OCI-LY3 (cell line): ENCODE data around the gene NXN.

ENCODE experiments used
- H2AFZ ChIP-seq: fragments of 200-600, 300-600 bp; shearing (Covaris generic); 2 replicates; pipeline ENCODE4 v1.6.0; 2014; ENCODE audit warnings: antibody characterized with exemption, low read depth, low read length
- H3K27ac ChIP-seq: fragments of 200-600, 300-600 bp; sonication (generic); 2 replicates; pipeline ENCODE4 v1.5.1; 2014; ENCODE audit warnings: mild to moderate bottlenecking, low read length, moderate library complexity, mixed read lengths
- H3K27me3 ChIP-seq: fragments of 200-600, 300-600 bp; sonication (generic); 2 replicates; pipeline ENCODE4 v1.6.1; 2014; ENCODE audit warnings: low read depth, low read length, mixed read lengths
- H3K36me3 ChIP-seq: fragments of 200-600, 300-600 bp; sonication (generic); replicated peaks from 2 replicates; pipeline ENCODE3; 2014; ENCODE audit warnings: low read depth, low read length, mixed read lengths
- H3K4me1 ChIP-seq: fragments of 300-600, 200-600 bp; sonication (generic); 2 replicates; pipeline ENCODE4 v1.6.1; 2014; ENCODE audit warnings: low read length, mixed read lengths
- H3K4me2 ChIP-seq: fragments of 200-600, 300-600 bp; sonication (generic); 2 replicates; pipeline ENCODE4 v1.6.1; 2014; ENCODE audit warnings: low read length, mixed read lengths
- H3K4me3 ChIP-seq: fragments of 300-600, 200-600 bp; sonication (generic); 2 replicates; pipeline ENCODE4 v1.5.1; 2014; ENCODE audit warnings: antibody characterized with exemption, mild to moderate bottlenecking, low read length, moderate library complexity
- H3K79me2 ChIP-seq: fragments of 300-600, 200-600 bp; shearing (Covaris generic); 2 replicates; pipeline ENCODE4 v1.6.1; 2014; ENCODE audit warnings: mild to moderate bottlenecking, low read length, mixed read lengths
- H3K9ac ChIP-seq: fragments of 300-600, 200-600 bp; shearing (Covaris generic); 2 replicates; pipeline ENCODE4 v1.6.0; 2014; ENCODE audit warnings: mild to moderate bottlenecking, low read length, moderate library complexity
- H3K9me3 ChIP-seq: fragments of 200-600, 300-600 bp; shearing (Covaris generic); 2 replicates; pipeline ENCODE4 v1.6.1; 2014; ENCODE audit warnings: low read length, mixed read lengths; ENCODE audit not compliant: insufficient read depth
- H4K20me1 ChIP-seq: fragments of 200-600, 300-600 bp; sonication (generic); 2 replicates; pipeline ENCODE4 v1.6.1; 2016; ENCODE audit warnings: low read length, mixed read lengths; ENCODE audit not compliant: insufficient read depth
- EZH2phosphoT487 ChIP-seq: fragments of 200-600 bp; shearing (Covaris generic); IDR thresholded peaks from 2 replicates; pipeline ENCODE4 v1.6.1; 2018; ENCODE audit warnings: antibody characterized with exemption, mixed run types, low read depth
- TF ChIP-seq, protein P1 (sequence below): fragments of 200-600, 300-600 bp; sonication (generic); IDR thresholded peaks from 2 replicates; pipeline ENCODE4 v1.5.1; 2014; ENCODE audit warnings: antibody characterized with exemption, low read length, low read depth

Gene NXN

GRCh38 chr17:796609-797008 lies 183.0 kb downstream of the NXN start:
- no peaks in the 10 kb centered on the region for H3K36me3 ChIP-seq
- H3K27ac ChIP-seq: no peak overlapping the region
- no peak overlapping the region for H3K4me2 ChIP-seq
- TF ChIP-seq, protein P1, sequence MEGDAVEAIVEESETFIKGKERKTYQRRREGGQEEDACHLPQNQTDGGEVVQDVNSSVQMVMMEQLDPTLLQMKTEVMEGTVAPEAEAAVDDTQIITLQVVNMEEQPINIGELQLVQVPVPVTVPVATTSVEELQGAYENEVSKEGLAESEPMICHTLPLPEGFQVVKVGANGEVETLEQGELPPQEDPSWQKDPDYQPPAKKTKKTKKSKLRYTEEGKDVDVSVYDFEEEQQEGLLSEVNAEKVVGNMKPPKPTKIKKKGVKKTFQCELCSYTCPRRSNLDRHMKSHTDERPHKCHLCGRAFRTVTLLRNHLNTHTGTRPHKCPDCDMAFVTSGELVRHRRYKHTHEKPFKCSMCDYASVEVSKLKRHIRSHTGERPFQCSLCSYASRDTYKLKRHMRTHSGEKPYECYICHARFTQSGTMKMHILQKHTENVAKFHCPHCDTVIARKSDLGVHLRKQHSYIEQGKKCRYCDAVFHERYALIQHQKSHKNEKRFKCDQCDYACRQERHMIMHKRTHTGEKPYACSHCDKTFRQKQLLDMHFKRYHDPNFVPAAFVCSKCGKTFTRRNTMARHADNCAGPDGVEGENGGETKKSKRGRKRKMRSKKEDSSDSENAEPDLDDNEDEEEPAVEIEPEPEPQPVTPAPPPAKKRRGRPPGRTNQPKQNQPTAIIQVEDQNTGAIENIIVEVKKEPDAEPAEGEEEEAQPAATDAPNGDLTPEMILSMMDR: no peak
- no peak for TF ChIP-seq EZH2phosphoT487
- H3K27me3 ChIP-seq: no peaks in the 10 kb centered on the region
- H3K4me1 ChIP-seq: no peaks in the 10 kb centered on the region
- no peak overlapping the region for H2AFZ ChIP-seq
- H3K4me3 ChIP-seq: no peak overlapping the region
- H3K79me2 ChIP-seq: no peaks in the 10 kb centered on the region
- H3K9ac ChIP-seq: no peak overlapping the region
- H4K20me1 ChIP-seq: no peaks in the 10 kb centered on the region
- no peaks in the 10 kb centered on the region for H3K9me3 ChIP-seq

- H3K27me3 ChIP-seq: no peaks in the 10 kb centered on the region
- no peak overlapping the region for H3K4me2 ChIP-seq
- no peaks in the 10 kb centered on the region for H3K36me3 ChIP-seq
- TF ChIP-seq, protein P1: no peak
- no peak for TF ChIP-seq EZH2phosphoT487
- no peak overlapping the region for H3K4me3 ChIP-seq
- H3K9ac ChIP-seq: no peak overlapping the region
- no peaks in the 10 kb centered on the region for H3K4me1 ChIP-seq
- H4K20me1 ChIP-seq: no peaks in the 10 kb centered on the region
- H3K9me3 ChIP-seq: no peaks in the 10 kb centered on the region
- H3K79me2 ChIP-seq: no peaks in the 10 kb centered on the region
- H3K27ac ChIP-seq: no peak overlapping the region
- H2AFZ ChIP-seq: no peak overlapping the region
Measured at GRCh38 chr17:795721-796120, 183.9 kb downstream of the NXN start.

DNA sequence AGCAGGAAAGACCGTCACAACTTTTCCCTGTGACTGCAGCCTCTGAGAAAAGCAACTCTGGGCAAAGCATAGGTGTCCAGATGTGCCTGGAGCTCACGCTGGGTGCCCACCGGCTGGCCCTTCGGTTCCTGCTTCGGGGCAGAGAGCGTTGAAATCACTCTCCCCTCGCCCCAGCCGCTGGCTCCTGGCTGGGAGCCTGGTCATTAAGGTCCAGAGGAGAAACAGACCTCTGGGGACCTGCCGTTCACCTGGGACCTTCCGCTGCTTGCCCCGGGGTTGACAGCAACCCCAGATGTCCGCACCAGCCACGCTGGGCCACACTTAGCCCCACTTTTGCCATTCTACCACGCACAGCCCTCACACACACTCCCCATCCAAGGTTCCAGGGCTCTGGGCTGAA lies 184.3 kb downstream of the NXN start:
- Histone ChIP-seq H3K36me3 (no peaks in the 10 kb centered on the region), H3K4me3 (no peak overlapping the region)

GRCh38 chr17:794876-795275 lies 184.7 kb downstream of the NXN start:
- Histone ChIP-seq H4K20me1 (no peaks in the 10 kb centered on the region), H3K36me3 (no peaks in the 10 kb centered on the region), H3K4me3 (no peak overlapping the region), H3K79me2 (no peaks in the 10 kb centered on the region), H3K4me2 (no peak overlapping the region), H3K27me3 (no peaks in the 10 kb centered on the region), H2AFZ (no peak overlapping the region), H3K9me3 (no peaks in the 10 kb centered on the region), H3K9ac (no peak overlapping the region), H3K27ac (no peak overlapping the region), H3K4me1 (no peaks in the 10 kb centered on the region)
- TF ChIP-seq, protein P1: peak; percentile 34
- TF ChIP-seq EZH2phosphoT487: no peak

More for the DNA sequence above, 184.3 kb downstream of the NXN start:
- Histone ChIP-seq H2AFZ (no peak overlapping the region), H3K4me2 (no peak overlapping the region), H3K9me3 (no peaks in the 10 kb centered on the region), H3K27me3 (no peaks in the 10 kb centered on the region), H3K27ac (no peak overlapping the region), H3K9ac (no peak overlapping the region), H4K20me1 (no peaks in the 10 kb centered on the region), H3K79me2 (no peaks in the 10 kb centered on the region), H3K4me1 (no peaks in the 10 kb centered on the region)
- no peak for TF ChIP-seq EZH2phosphoT487
- TF ChIP-seq, protein P1: no peak
